ENCODE results near the gene ADRM1.

- no peak for TF ChIP-seq CTCF (IDR thresholded peaks at IDR 0.05)
- TF ChIP-seq GABPB1 (CRISPR knock-in tag; IDR thresholded peaks at IDR 0.05), result no peak
- TF ChIP-seq PRDM15 (CRISPR knock-in tag; IDR thresholded peaks at IDR 0.05), result no peak
- no peak for TF ChIP-seq TEAD4 (CRISPR knock-in tag; IDR thresholded peaks at IDR 0.05)
- TF ChIP-seq USF1 (CRISPR knock-in tag; IDR thresholded peaks at IDR 0.05), result no peak
- TF ChIP-seq ELF4 (CRISPR knock-in tag; IDR thresholded peaks at IDR 0.05; ENCODE audit: low read depth), result no peak
- TF ChIP-seq PREB (CRISPR knock-in tag; IDR thresholded peaks at IDR 0.05; ENCODE audit: borderline replicate concordance), result no peak
- no peak for TF ChIP-seq FOXJ3 (CRISPR knock-in tag; IDR thresholded peaks at IDR 0.05; ENCODE audit: borderline replicate concordance)
- TF ChIP-seq FOXP1 (CRISPR knock-in tag; IDR thresholded peaks at IDR 0.05; ENCODE audit: borderline replicate concordance), result no peak
- TF ChIP-seq KAT7 (CRISPR knock-in tag; IDR thresholded peaks at IDR 0.05; ENCODE audit: borderline replicate concordance), result no peak
- TF ChIP-seq ZBTB21 (CRISPR knock-in tag; IDR thresholded peaks at IDR 0.05; ENCODE audit: borderline replicate concordance), result no peak
- no peak for TF ChIP-seq E2F5 (CRISPR knock-in tag; IDR thresholded peaks at IDR 0.05)
Measured at GRCh38 chr20:62285151-62285550, 17.6 kb upstream of the ADRM1 start.
